T1000 (cell line): ENCODE results near the gene CNOT6L.

Source experiments
- DNase-seq: peaks from one replicate; lab custom pipeline; 2025; ENCODE audit warnings: mixed read lengths; lab: John Stamatoyannopoulos, UW

The CNOT6L gene

GRCh38 chr4:77820649-77821561 is 1.7 kb upstream of the CNOT6L start:
- no peak for DNase-seq

- peak; percentile 62 for DNase-seq
Observed at GRCh38 chr4:77819843-77820648, 878 bp upstream of the CNOT6L start.

- DNase-seq, result no peak
Observed at GRCh38 chr4:77819404-77819842, 255 bp upstream of the CNOT6L start.

- DNase-seq, result peak; percentile 42
Observed at GRCh38 chr4:77818073-77818601, 1.0 kb downstream of the CNOT6L start.

GRCh38 chr4:77817304-77818072 is 1.7 kb downstream of the CNOT6L start:
- DNase-seq, result no peak

- no peak for DNase-seq
Observed at GRCh38 chr4:77816546-77816945, 2.6 kb downstream of the CNOT6L start.

GRCh38 chr4:77815636-77816035 is 3.5 kb downstream of the CNOT6L start:
- no peak for DNase-seq

GRCh38 chr4:77805840-77806239 is 13.3 kb downstream of the CNOT6L start:
- DNase-seq, result no peak

- no peak for DNase-seq
Observed at GRCh38 chr4:77804471-77804870, 14.7 kb downstream of the CNOT6L start.

- no peak for DNase-seq
Observed at GRCh38 chr4:77802402-77802801, 16.8 kb downstream of the CNOT6L start.

GRCh38 chr4:77801260-77801608 is 17.9 kb downstream of the CNOT6L start:
- DNase-seq, result no peak

- no peak for DNase-seq
Observed at GRCh38 chr4:77800483-77801259, 18.5 kb downstream of the CNOT6L start.

- no peak for DNase-seq
Observed at GRCh38 chr4:77800077-77800476, 19.1 kb downstream of the CNOT6L start.

GRCh38 chr4:77798385-77798784 is 20.8 kb downstream of the CNOT6L start:
- no peak for DNase-seq

- DNase-seq, result no peak
Observed at GRCh38 chr4:77797239-77797638, 21.9 kb downstream of the CNOT6L start.

GRCh38 chr4:77795326-77795725 is 23.8 kb downstream of the CNOT6L start:
- no peak for DNase-seq

- DNase-seq, result no peak
Observed at GRCh38 chr4:77790146-77790545, 29.0 kb downstream of the CNOT6L start.

- DNase-seq, result no peak
Observed at GRCh38 chr4:77788990-77789389, 30.2 kb downstream of the CNOT6L start.

- no peak for DNase-seq
Observed at GRCh38 chr4:77787969-77788368, 31.2 kb downstream of the CNOT6L start.

- DNase-seq, result no peak
Observed at GRCh38 chr4:77785669-77786068, 33.5 kb downstream of the CNOT6L start.

- DNase-seq, result no peak
Observed at GRCh38 chr4:77783895-77784294, 35.3 kb downstream of the CNOT6L start.
